OCI-LY7 (cell line): ENCODE results near the gene CERCAM. TPM values are rescaled to one million over a fixed set of nuclear protein-coding genes. Genes with fewer than 3 reads are reported as not detected.

Source experiments
- BruUV-seq: library from RNA; stranded (reverse); fragments of 400-500 nt; replicated peaks from 2 replicates; lab custom pipeline; 2021; lab: Mats Ljungman, UMichigan
- CTCF ChIA-PET: fragments of 300-600 bp; sonication (Branson Sonifier 250); formaldehyde crosslinking; loops from one replicate; lab custom pipeline; 2022; ENCODE audit warnings: antibody characterized with exemption; ENCODE audit not compliant: unreplicated experiment; lab: Charles Lee
- POLR2A ChIA-PET: fragments of 300-600 bp; sonication (Branson Sonifier 250); formaldehyde crosslinking; loops from one replicate; lab custom pipeline; 2022; ENCODE audit warnings: antibody characterized with exemption; lab: Charles Lee
- DNase-seq: peaks from one replicate; pipeline ENCODE4 v3.0.0-alpha.2; 2015; ENCODE audit warnings: low spot score
- H2AFZ ChIP-seq: fragments of 200-600 bp; sonication (generic), shearing (Covaris generic); 2 replicates; pipeline ENCODE4 v1.6.1; 2014; ENCODE audit warnings: mild to moderate bottlenecking, antibody characterized with exemption, low read length, moderate library complexity
- H3K27ac ChIP-seq: fragments of 200-600 bp; sonication (generic); 2 replicates; pipeline ENCODE4 v1.5.1; 2014; ENCODE audit warnings: mixed run types, low read depth, mild to moderate bottlenecking, moderate library complexity, low read length, inconsistent platforms; ENCODE audit not compliant: poor library complexity, severe bottlenecking
- H3K36me3 ChIP-seq: fragments of 200-600 bp; sonication (generic); 2 replicates; pipeline ENCODE4 v1.6.1; 2014; ENCODE audit warnings: mild to moderate bottlenecking, antibody characterized with exemption, low read length, moderate library complexity, mixed read lengths; ENCODE audit not compliant: insufficient read depth
- H3K4me1 ChIP-seq: fragments of 200-600 bp; sonication (generic); 2 replicates; pipeline ENCODE4 v1.5.1; 2014; ENCODE audit warnings: mild to moderate bottlenecking, low read length; ENCODE audit not compliant: insufficient read depth, poor library complexity, severe bottlenecking
- H3K4me2 ChIP-seq: fragments of 200-600 bp; sonication (generic); 2 replicates; pipeline ENCODE4 v1.6.1; 2014; ENCODE audit warnings: mild to moderate bottlenecking, low read length
- H3K4me3 ChIP-seq: fragments of 200-600 bp; sonication (generic); 2 replicates; pipeline ENCODE4 v1.5.1; 2014; ENCODE audit warnings: mild to moderate bottlenecking, low read depth, low read length; ENCODE audit not compliant: poor library complexity, severe bottlenecking
- H3K79me2 ChIP-seq: fragments of 200-600 bp; sonication (generic); 2 replicates; pipeline ENCODE4 v1.6.1; 2016; ENCODE audit warnings: low read depth, mild to moderate bottlenecking, low read length, moderate library complexity, mixed read lengths; ENCODE audit not compliant: insufficient read depth
- H3K9me2 ChIP-seq: fragments of 200-600 bp; sonication (generic); 2 replicates; pipeline ENCODE4 v1.6.1; 2016; ENCODE audit warnings: mild to moderate bottlenecking, low read length, mixed read lengths; ENCODE audit not compliant: insufficient read depth
- H3K9me3 ChIP-seq: fragments of 200-600 bp; sonication (generic); 2 replicates; pipeline ENCODE4 v1.6.1; 2014; ENCODE audit warnings: mild to moderate bottlenecking, mixed run types, low read length, mixed read lengths
- H4K20me1 ChIP-seq: fragments of 200-600 bp; sonication (generic); 2 replicates; pipeline ENCODE4 v1.6.1; 2014; ENCODE audit warnings: mild to moderate bottlenecking, antibody characterized with exemption, low read length, moderate library complexity, mixed read lengths; ENCODE audit not compliant: insufficient read depth
- EZH2phosphoT487 ChIP-seq: fragments of 200-600 bp; sonication (generic); IDR thresholded peaks from 2 replicates; pipeline ENCODE4 v1.6.1; 2018; ENCODE audit warnings: low read depth, borderline replicate concordance, mild to moderate bottlenecking, mixed run types, antibody characterized with exemption, low read length, moderate library complexity, mixed read lengths
- intact Hi-C: fragments of 100-400 bp; cut with micrococcal nuclease; formaldehyde crosslinking; loops from one replicate; pipeline ENCODE4 v1.10.0; 2022; ENCODE audit not compliant: unreplicated experiment
- microRNA-seq: library from miRNA; unstranded; fragments of <30 nt; microRNA quantifications from one replicate; pipeline ENCODE4 v1.2.0, GENCODE V29; 2022; ENCODE audit warnings: borderline replicate concordance
- total RNA-seq, 2 experiments: library from RNA; depleted of rRNA in 1 of 2; stranded (reverse); fragments of >200 nt in 1 of 2; shearing (Covaris generic) in 1 of 2; gene quantifications; 2 replicates each; pipeline ENCODE4 v1.2.3, GENCODE V29; 2014 to 2022
- TF ChIP-seq, protein P1 (sequence below): fragments of 200-600 bp; sonication (generic); conservative IDR thresholded peaks from 2 replicates; pipeline ENCODE4 v1.5.1; 2014; ENCODE audit warnings: mild to moderate bottlenecking, antibody characterized with exemption, low read length, moderate library complexity, mixed read lengths

Gene CERCAM
- total RNA-seq, 2 experiments from 2014 or later, result 2.7 to 3.5 TPM

DNA sequence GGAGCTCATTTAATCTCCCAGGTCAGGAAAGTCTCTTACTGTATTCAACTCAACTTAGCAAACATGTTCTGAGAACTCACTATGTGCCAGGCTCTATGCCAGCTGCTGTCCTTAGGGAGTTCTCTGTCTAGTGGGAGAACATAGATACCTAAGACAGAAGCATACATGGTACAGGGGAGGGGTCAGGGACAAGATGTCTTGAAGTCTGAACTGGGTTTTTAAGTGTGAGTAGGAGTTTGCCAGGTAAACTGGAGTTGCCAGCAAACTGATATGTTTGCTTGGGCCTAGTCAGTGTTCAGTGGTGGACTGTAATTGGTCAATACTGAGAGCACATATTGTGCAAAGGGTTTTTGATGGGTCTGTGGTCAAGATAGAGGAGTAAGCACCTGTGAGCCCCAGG, 65.5 kb downstream of the CERCAM start:
- no peaks in the 10 kb centered on the region for H4K20me1 ChIP-seq
- H3K79me2 ChIP-seq, result no peaks in the 10 kb centered on the region
- no TSS peak for BruUV-seq
- no peak overlapping the region for H3K4me2 ChIP-seq
- H3K9me2 ChIP-seq, result no peaks in the 10 kb centered on the region
- ChIA-PET CTCF (interaction anchor here (0.5 kb wide), 1 partner anchor 11 kb away, joined by 3 read pairs; no protein-coding TSS in a partner anchor), POLR2A (interaction anchor here (0.5 kb wide), 1 partner anchor 14 kb away, joined by 3 read pairs; no protein-coding TSS in a partner anchor)
- H3K4me1 ChIP-seq, result no peaks in the 10 kb centered on the region
- no peak overlapping the region for H3K27ac ChIP-seq
- intact Hi-C loops, result no loop called here
- H3K9me3 ChIP-seq, result no peaks in the 10 kb centered on the region
- no peak overlapping the region for H2AFZ ChIP-seq
- no peak overlapping the region for H3K4me3 ChIP-seq
- DNase-seq, result no peak
- peaks cover 89% of the 10 kb centered on the region for H3K36me3 ChIP-seq
- TF ChIP-seq, protein P1, sequence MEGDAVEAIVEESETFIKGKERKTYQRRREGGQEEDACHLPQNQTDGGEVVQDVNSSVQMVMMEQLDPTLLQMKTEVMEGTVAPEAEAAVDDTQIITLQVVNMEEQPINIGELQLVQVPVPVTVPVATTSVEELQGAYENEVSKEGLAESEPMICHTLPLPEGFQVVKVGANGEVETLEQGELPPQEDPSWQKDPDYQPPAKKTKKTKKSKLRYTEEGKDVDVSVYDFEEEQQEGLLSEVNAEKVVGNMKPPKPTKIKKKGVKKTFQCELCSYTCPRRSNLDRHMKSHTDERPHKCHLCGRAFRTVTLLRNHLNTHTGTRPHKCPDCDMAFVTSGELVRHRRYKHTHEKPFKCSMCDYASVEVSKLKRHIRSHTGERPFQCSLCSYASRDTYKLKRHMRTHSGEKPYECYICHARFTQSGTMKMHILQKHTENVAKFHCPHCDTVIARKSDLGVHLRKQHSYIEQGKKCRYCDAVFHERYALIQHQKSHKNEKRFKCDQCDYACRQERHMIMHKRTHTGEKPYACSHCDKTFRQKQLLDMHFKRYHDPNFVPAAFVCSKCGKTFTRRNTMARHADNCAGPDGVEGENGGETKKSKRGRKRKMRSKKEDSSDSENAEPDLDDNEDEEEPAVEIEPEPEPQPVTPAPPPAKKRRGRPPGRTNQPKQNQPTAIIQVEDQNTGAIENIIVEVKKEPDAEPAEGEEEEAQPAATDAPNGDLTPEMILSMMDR, result no peak
- TF ChIP-seq EZH2phosphoT487, result no peak

Small RNA genes lying within 50 kb of the gene (microRNA-seq; reads per million reads assigned to microRNA genes)
- not detected for gene MIR219B

Other genes with a start within 250 kb of the CERCAM start
- 45.4 and 47.7 TPM in 2 replicates for gene CIZ1, start 229.3 kb upstream of the CERCAM start, total RNA-seq (2014; rRNA removed; shearing (Covaris generic))
- 121 and 142 TPM in 2 replicates for gene CIZ1, start 229.3 kb upstream of the CERCAM start, total RNA-seq (2022)
- gene DNM1, start 217.5 kb upstream of the CERCAM start, total RNA-seq (2014; rRNA removed; shearing (Covaris generic)), result 0.08 and 0.35 TPM in 2 replicates
- gene DNM1, start 217.5 kb upstream of the CERCAM start, total RNA-seq (2022), result 0.98 and 1.8 TPM in 2 replicates
- gene GOLGA2, start 144.8 kb upstream of the CERCAM start, total RNA-seq (2014; rRNA removed; shearing (Covaris generic)), result 28.2 and 44.0 TPM in 2 replicates
- gene GOLGA2, start 144.8 kb upstream of the CERCAM start, total RNA-seq (2022), result 58.2 and 70.6 TPM in 2 replicates
- gene SWI5, start 144.6 kb upstream of the CERCAM start, total RNA-seq (2014; rRNA removed; shearing (Covaris generic)), result 22.7 and 26.2 TPM in 2 replicates
- gene SWI5, start 144.6 kb upstream of the CERCAM start, total RNA-seq (2022), result 16.8 and 18.2 TPM in 2 replicates
- gene TRUB2, start 98.4 kb upstream of the CERCAM start, total RNA-seq (2014; rRNA removed; shearing (Covaris generic)), result 29.7 and 31.3 TPM in 2 replicates
- gene TRUB2, start 98.4 kb upstream of the CERCAM start, total RNA-seq (2022), result 22.9 and 30.3 TPM in 2 replicates
- 42.4 and 53.4 TPM in 2 replicates for gene COQ4, start 98.0 kb upstream of the CERCAM start, total RNA-seq (2014; rRNA removed; shearing (Covaris generic))
- 49.4 and 55.8 TPM in 2 replicates for gene COQ4, start 98.0 kb upstream of the CERCAM start, total RNA-seq (2022)
- 12.3 and 14.2 TPM in 2 replicates for gene SLC27A4, start 80.3 kb upstream of the CERCAM start, total RNA-seq (2014; rRNA removed; shearing (Covaris generic))
- 13.0 and 16.0 TPM in 2 replicates for gene SLC27A4, start 80.3 kb upstream of the CERCAM start, total RNA-seq (2022)
- gene URM1, start 49.5 kb upstream of the CERCAM start, total RNA-seq (2014; rRNA removed; shearing (Covaris generic)), result 42.3 and 58.5 TPM in 2 replicates
- gene URM1, start 49.5 kb upstream of the CERCAM start, total RNA-seq (2022), result 51.8 and 60.8 TPM in 2 replicates
- 84.4 and 94.3 TPM in 2 replicates for gene ODF2, start 35.1 kb downstream of the CERCAM start, total RNA-seq (2014; rRNA removed; shearing (Covaris generic))
- 93.1 and 94.1 TPM in 2 replicates for gene ODF2, start 35.1 kb downstream of the CERCAM start, total RNA-seq (2022)
- gene GLE1, start 83.9 kb downstream of the CERCAM start, total RNA-seq (2014; rRNA removed; shearing (Covaris generic)), result 30.8 and 34.8 TPM in 2 replicates
- 43.4 and 45.2 TPM in 2 replicates for gene GLE1, start 83.9 kb downstream of the CERCAM start, total RNA-seq (2022)
- gene SPTAN1, start 131.7 kb downstream of the CERCAM start, total RNA-seq (2014; rRNA removed; shearing (Covaris generic)), result 259 and 272 TPM in 2 replicates
- gene SPTAN1, start 131.7 kb downstream of the CERCAM start, total RNA-seq (2022), result 239 and 283 TPM in 2 replicates
- gene DYNC2I2, start 236.0 kb downstream of the CERCAM start, total RNA-seq (2014; rRNA removed; shearing (Covaris generic)), result 71.8 and 97.6 TPM in 2 replicates
- 51.6 and 55.5 TPM in 2 replicates for gene DYNC2I2, start 236.0 kb downstream of the CERCAM start, total RNA-seq (2022)